Renal pelvis (tissue), 4 donors: ENCODE results near the gene ABL1. TPM values are rescaled to one million over a fixed set of nuclear protein-coding genes. Genes with fewer than 3 reads are reported as not detected.
"Not testable (repeated sequence)": the region's sequence is repeated elsewhere in the genome, so short reads cannot be mapped to it uniquely, and the experiment has no call there.

ENCODE experiments used
- DNase-seq: peaks from one replicate; pipeline ENCODE4 v3.0.0-alpha.2; 2013
- polyA plus RNA-seq, 3 donors: library from polyadenylated mRNA; unstranded; fragments of 120-200 nt; gene quantifications; one replicate each; pipeline ENCODE4 v1.2.1, GENCODE V29; 2013; ENCODE audit not compliant: insufficient read length in 3 of 3

Gene ABL1
- polyA plus RNA-seq, 3 donors = 75.1 to 93.9 (median 82.2) TPM

GRCh38 chr9:130846487-130847305 is 11.6 kb downstream of the ABL1 start:
- DNase-seq = no peak

- DNase-seq = no peak
Measured at GRCh38 chr9:130847306-130848217, 12.5 kb downstream of the ABL1 start.

- DNase-seq = not testable (repeated sequence)
Measured at GRCh38 chr9:130848514-130848913, 13.5 kb downstream of the ABL1 start.

GRCh38 chr9:130849356-130849755 is 14.3 kb downstream of the ABL1 start:
- DNase-seq = no peak

GRCh38 chr9:130852801-130853200 is 17.7 kb downstream of the ABL1 start:
- no peak for DNase-seq

GRCh38 chr9:130854092-130854491 is 19.0 kb downstream of the ABL1 start:
- DNase-seq = no peak

- no peak for DNase-seq
Measured at GRCh38 chr9:130854835-130855234, 19.8 kb downstream of the ABL1 start.

GRCh38 chr9:130856474-130856873 is 21.4 kb downstream of the ABL1 start:
- DNase-seq = no peak

GRCh38 chr9:130857864-130858738 is 23.0 kb downstream of the ABL1 start:
- DNase-seq = no peak

GRCh38 chr9:130858739-130859705 is 24.0 kb downstream of the ABL1 start:
- no peak for DNase-seq

- DNase-seq = peak; percentile 70
Measured at GRCh38 chr9:130860458-130861316, 25.6 kb downstream of the ABL1 start.

- no peak for DNase-seq
Measured at GRCh38 chr9:130861372-130862180, 26.5 kb downstream of the ABL1 start.

- no peak for DNase-seq
Measured at GRCh38 chr9:130862217-130862616, 27.2 kb downstream of the ABL1 start.

GRCh38 chr9:130862747-130863146 is 27.7 kb downstream of the ABL1 start:
- no peak for DNase-seq

- no peak for DNase-seq
Measured at GRCh38 chr9:130864541-130864940, 29.5 kb downstream of the ABL1 start.

- DNase-seq = no peak
Measured at GRCh38 chr9:130865921-130866320, 30.9 kb downstream of the ABL1 start.

GRCh38 chr9:130866474-130866965 is 31.5 kb downstream of the ABL1 start:
- peak; percentile 87 for DNase-seq

- no peak for DNase-seq
Measured at GRCh38 chr9:130867556-130867955, 32.5 kb downstream of the ABL1 start.

- DNase-seq = no peak
Measured at GRCh38 chr9:130868230-130868629, 33.2 kb downstream of the ABL1 start.
